Measurements from ENCODE around the gene TAF1C. TPM values are rescaled to one million over a fixed set of nuclear protein-coding genes. Genes with fewer than 3 reads are reported as not detected.
"Not testable (repeated sequence)": the region's sequence is repeated elsewhere in the genome, so short reads cannot be mapped to it uniquely, and the experiment has no call there.

Gene TAF1C
- total RNA-seq, 1 donor from 2014 or later, result 94.7 TPM

- no peak overlapping the region for H3K27ac Mint-ChIP-seq
These were observed 31.4 kb upstream of the TAF1C start for GRCh38 chr16:84218176-84218823.

DNA sequence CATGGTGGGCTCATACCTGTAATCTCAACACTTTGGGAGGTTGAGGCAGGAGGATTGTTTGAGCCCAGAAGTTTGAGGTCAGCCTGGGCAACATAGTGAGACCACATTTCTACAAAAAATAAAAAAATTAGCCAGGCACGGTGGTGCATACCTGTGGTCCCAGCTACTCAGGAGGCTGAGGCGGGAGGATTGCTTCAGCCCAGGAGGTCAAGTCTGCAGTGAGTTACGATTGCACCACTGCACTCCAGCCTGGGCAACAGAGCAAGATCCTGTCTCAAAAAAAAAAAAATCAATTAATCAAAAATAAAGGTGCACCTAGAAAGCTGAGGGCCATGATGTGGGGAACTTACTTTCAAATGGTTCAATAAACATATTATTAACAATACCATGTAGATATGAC is 29.3 kb upstream of the TAF1C start:
- H3K4me1 Mint-ChIP-seq (ENCODE audit: low read depth); H3K4me3 Mint-ChIP-seq (ENCODE audit: low read depth); H3K27ac Mint-ChIP-seq; H3K9me3 Mint-ChIP-seq (ENCODE audit: low read depth); H3K36me3 Mint-ChIP-seq (ENCODE audit: insufficient read depth); DNase-seq (ENCODE audit: low spot score, unreplicated experiment): not testable (repeated sequence)
- H3K27me3 Mint-ChIP-seq, result peaks cover 20% of the 10 kb centered on the region

More at GRCh38 chr16:84218176-84218823, 31.4 kb upstream of the TAF1C start:
- TF ChIP-seq, protein P1, sequence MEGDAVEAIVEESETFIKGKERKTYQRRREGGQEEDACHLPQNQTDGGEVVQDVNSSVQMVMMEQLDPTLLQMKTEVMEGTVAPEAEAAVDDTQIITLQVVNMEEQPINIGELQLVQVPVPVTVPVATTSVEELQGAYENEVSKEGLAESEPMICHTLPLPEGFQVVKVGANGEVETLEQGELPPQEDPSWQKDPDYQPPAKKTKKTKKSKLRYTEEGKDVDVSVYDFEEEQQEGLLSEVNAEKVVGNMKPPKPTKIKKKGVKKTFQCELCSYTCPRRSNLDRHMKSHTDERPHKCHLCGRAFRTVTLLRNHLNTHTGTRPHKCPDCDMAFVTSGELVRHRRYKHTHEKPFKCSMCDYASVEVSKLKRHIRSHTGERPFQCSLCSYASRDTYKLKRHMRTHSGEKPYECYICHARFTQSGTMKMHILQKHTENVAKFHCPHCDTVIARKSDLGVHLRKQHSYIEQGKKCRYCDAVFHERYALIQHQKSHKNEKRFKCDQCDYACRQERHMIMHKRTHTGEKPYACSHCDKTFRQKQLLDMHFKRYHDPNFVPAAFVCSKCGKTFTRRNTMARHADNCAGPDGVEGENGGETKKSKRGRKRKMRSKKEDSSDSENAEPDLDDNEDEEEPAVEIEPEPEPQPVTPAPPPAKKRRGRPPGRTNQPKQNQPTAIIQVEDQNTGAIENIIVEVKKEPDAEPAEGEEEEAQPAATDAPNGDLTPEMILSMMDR (IDR thresholded peaks at IDR 0.05; ENCODE audit: unreplicated experiment), result no peak
- Mint-ChIP-seq H3K4me3 (ENCODE audit: low read depth) (no peak overlapping the region), H3K27me3 (peaks cover 16% of the 10 kb centered on the region), H3K4me1 (ENCODE audit: low read depth) (no peaks in the 10 kb centered on the region), H3K36me3 (ENCODE audit: insufficient read depth) (no peaks in the 10 kb centered on the region), H3K9me3 (ENCODE audit: low read depth) (no peaks in the 10 kb centered on the region)
- DNase-seq (ENCODE audit: low spot score, unreplicated experiment), result no peak

DNA sequence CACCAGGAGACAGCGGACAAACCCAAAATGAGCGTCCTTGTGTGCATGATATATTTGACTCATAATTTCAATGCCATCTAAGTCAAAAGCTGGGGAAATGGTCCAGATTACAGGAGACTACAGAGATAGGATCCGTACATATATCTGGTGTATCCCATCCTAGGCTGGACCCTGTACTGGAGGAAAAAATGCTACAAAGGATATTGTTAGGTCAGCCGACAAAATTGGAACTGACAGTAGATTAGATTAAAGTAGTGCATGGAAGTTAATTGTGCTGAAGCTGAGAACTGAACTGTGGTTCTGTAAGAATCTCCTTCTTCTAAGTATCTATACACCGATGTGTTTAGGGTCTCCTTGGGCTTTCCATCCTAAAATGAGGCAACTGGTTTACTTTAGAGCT is 28.7 kb upstream of the TAF1C start:
- TF ChIP-seq, protein P1 (IDR thresholded peaks at IDR 0.05; ENCODE audit: unreplicated experiment), result no peak
- H3K27ac Mint-ChIP-seq, result no peak overlapping the region
- no peak overlapping the region for H3K4me3 Mint-ChIP-seq (ENCODE audit: low read depth)
- H3K4me1 Mint-ChIP-seq (ENCODE audit: low read depth), result no peaks in the 10 kb centered on the region
- DNase-seq (ENCODE audit: low spot score, unreplicated experiment), result no peak
- no peaks in the 10 kb centered on the region for H3K9me3 Mint-ChIP-seq (ENCODE audit: low read depth)
- peaks cover 18% of the 10 kb centered on the region for H3K27me3 Mint-ChIP-seq
- no peaks in the 10 kb centered on the region for H3K36me3 Mint-ChIP-seq (ENCODE audit: insufficient read depth)

DNA sequence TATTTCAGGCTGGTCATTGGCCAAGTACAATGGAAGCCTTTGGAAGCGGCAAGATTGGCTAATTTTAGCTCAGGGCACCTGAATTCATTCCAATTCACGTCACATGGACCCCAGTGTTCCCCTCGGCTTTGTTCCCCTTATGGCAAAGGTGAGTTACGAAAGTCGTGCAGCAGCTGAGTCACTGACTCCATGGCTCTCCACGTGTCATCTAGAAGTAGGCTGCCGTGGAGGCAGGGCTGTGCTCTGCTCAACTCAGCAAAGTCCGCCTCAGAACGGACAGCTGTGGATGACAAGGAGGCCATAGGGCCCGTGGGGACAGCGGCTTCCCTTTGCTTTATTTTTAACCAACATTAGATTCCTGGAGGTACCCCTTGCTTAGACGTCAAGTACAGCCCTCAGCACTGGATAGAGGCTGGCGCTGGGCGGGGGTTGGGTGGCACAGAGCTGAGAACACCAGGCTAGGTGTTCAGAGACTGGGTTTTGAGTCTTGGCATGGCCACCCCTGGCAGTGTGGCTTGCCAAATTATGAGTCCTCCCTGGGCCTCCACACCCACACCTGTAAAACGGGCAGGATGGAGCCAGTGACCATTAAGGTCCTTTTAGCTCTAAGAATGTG is 27.7 kb upstream of the TAF1C start:
- Mint-ChIP-seq H3K27me3 (peaks cover 18% of the 10 kb centered on the region), H3K27ac (no peak overlapping the region), H3K4me3 (ENCODE audit: low read depth) (no peak overlapping the region), H3K4me1 (ENCODE audit: low read depth) (no peaks in the 10 kb centered on the region), H3K36me3 (ENCODE audit: insufficient read depth) (no peaks in the 10 kb centered on the region), H3K9me3 (ENCODE audit: low read depth) (peaks cover 2% of the 10 kb centered on the region)
- DNase-seq (ENCODE audit: low spot score, unreplicated experiment), result no peak
- TF ChIP-seq, protein P1 (IDR thresholded peaks at IDR 0.05; ENCODE audit: unreplicated experiment), result no peak

GRCh38 chr16:84212631-84213030 is 25.8 kb upstream of the TAF1C start:
- peaks cover 2% of the 10 kb centered on the region for H3K9me3 Mint-ChIP-seq (ENCODE audit: low read depth)
- no peak for DNase-seq (ENCODE audit: low spot score, unreplicated experiment)
- H3K27me3 Mint-ChIP-seq, result peaks cover 8% of the 10 kb centered on the region
- no peaks in the 10 kb centered on the region for H3K4me1 Mint-ChIP-seq (ENCODE audit: low read depth)
- no peak overlapping the region for H3K27ac Mint-ChIP-seq
- no peak overlapping the region for H3K4me3 Mint-ChIP-seq (ENCODE audit: low read depth)
- no peaks in the 10 kb centered on the region for H3K36me3 Mint-ChIP-seq (ENCODE audit: insufficient read depth)
- TF ChIP-seq, protein P1 (IDR thresholded peaks at IDR 0.05; ENCODE audit: unreplicated experiment), result no peak

GRCh38 chr16:84212154-84212553 is 25.3 kb upstream of the TAF1C start:
- Mint-ChIP-seq H3K27ac (no peak overlapping the region), H3K4me1 (ENCODE audit: low read depth) (no peaks in the 10 kb centered on the region), H3K9me3 (ENCODE audit: low read depth) (peaks cover 2% of the 10 kb centered on the region), H3K36me3 (ENCODE audit: insufficient read depth) (no peaks in the 10 kb centered on the region), H3K27me3 (peaks cover 8% of the 10 kb centered on the region), H3K4me3 (ENCODE audit: low read depth) (no peak overlapping the region)
- DNase-seq (ENCODE audit: low spot score, unreplicated experiment), result no peak
- TF ChIP-seq, protein P1 (IDR thresholded peaks at IDR 0.05; ENCODE audit: unreplicated experiment), result no peak

Data from progenitor cell of endocrine pancreas (in vitro differentiated cells).